IMR-90 (cell line): Measurements from ENCODE around the gene IL23R. TPM values are rescaled to one million over a fixed set of nuclear protein-coding genes. Genes with fewer than 3 reads are reported as not detected.

Experiments
- ATAC-seq: fragments of 200-7000 bp; cut with Tn5 transposase; 2 replicates; pipeline ENCODE4 v1.9.1; 2020; ENCODE audit warnings: low read depth, mild to moderate bottlenecking, moderate library complexity
- BruUV-seq: library from RNA; stranded (reverse); fragments of 400-500 nt; replicated peaks from 2 replicates; lab custom pipeline; 2021; lab: Mats Ljungman, UMichigan
- CTCF ChIA-PET: fragments of 300-600 bp; formaldehyde crosslinking; extraction: SDS; loops from one replicate; lab custom pipeline; 2021; ENCODE audit warnings: antibody characterized with exemption; lab: Yijun Ruan, JAX
- POLR2A ChIA-PET: fragments of 300-600 bp; sonication (Branson Sonifier 250); formaldehyde crosslinking; loops from one replicate; lab custom pipeline; 2022; ENCODE audit warnings: antibody characterized with exemption; ENCODE audit not compliant: unreplicated experiment; lab: Charles Lee
- DNase-seq: peaks from one replicate; pipeline ENCODE4 v3.0.0; 2013
- H2AFZ ChIP-seq: replicated peaks from 2 replicates; pipeline ENCODE3; 2013; ENCODE audit warnings: low read length, mild to moderate bottlenecking; ENCODE audit not compliant: poor library complexity
- H2AK5ac ChIP-seq: 2 replicates; pipeline ENCODE4 v1.6.1; 2013; ENCODE audit warnings: low read depth, low read length, inconsistent platforms
- H2AK9ac ChIP-seq: replicated peaks from 2 replicates; pipeline ENCODE3; 2013; ENCODE audit warnings: mild to moderate bottlenecking, low read depth, low read length, moderate library complexity; ENCODE audit not compliant: poor library complexity
- H2BK120ac ChIP-seq: 2 replicates; pipeline ENCODE4 v1.6.1; 2013; ENCODE audit warnings: low read depth, low read length, inconsistent platforms
- H2BK15ac ChIP-seq: 3 replicates; pipeline ENCODE4 v1.6.1; 2013; ENCODE audit warnings: low read depth, low read length, inconsistent platforms
- H2BK20ac ChIP-seq: 2 replicates; pipeline ENCODE4 v1.6.1; 2013; ENCODE audit warnings: low read depth, mild to moderate bottlenecking, inconsistent platforms, low read length, moderate library complexity
- H2BK5ac ChIP-seq: 2 replicates; pipeline ENCODE4 v1.6.1; 2013; ENCODE audit warnings: mild to moderate bottlenecking, low read depth, low read length, inconsistent platforms; ENCODE audit not compliant: poor library complexity, severe bottlenecking
- H3K14ac ChIP-seq: replicated peaks from 2 replicates; pipeline ENCODE4 v1.6.1; 2013; ENCODE audit warnings: low read depth, low read length, inconsistent platforms
- H3K18ac ChIP-seq: 2 replicates; pipeline ENCODE4 v1.6.1; 2013; ENCODE audit warnings: low read depth, low read length, control low read depth
- H3K23ac ChIP-seq: 2 replicates; pipeline ENCODE4 v1.6.1; 2013; ENCODE audit warnings: low read depth, low read length, inconsistent platforms
- H3K27ac ChIP-seq: 2 replicates; pipeline ENCODE4 v1.5.1; 2013; ENCODE audit warnings: mild to moderate bottlenecking, control low read depth, low read length; ENCODE audit not compliant: insufficient read depth
- H3K27me3 ChIP-seq: 2 replicates; pipeline ENCODE4 v1.6.1; 2013; ENCODE audit warnings: low read length; ENCODE audit not compliant: control insufficient read depth, insufficient read depth
- H3K36me3 ChIP-seq: 2 replicates; pipeline ENCODE4 v1.6.1; 2013; ENCODE audit warnings: low read length, mixed read lengths; ENCODE audit not compliant: control insufficient read depth, insufficient read depth
- H3K4ac ChIP-seq: 2 replicates; pipeline ENCODE4 v1.6.1; 2013; ENCODE audit warnings: low read depth, low read length, inconsistent platforms
- H3K4me1 ChIP-seq: 2 replicates; pipeline ENCODE4 v1.6.1; 2013; ENCODE audit warnings: low read length, mixed read lengths; ENCODE audit not compliant: control insufficient read depth, insufficient read depth
- H3K4me2 ChIP-seq: 2 replicates; pipeline ENCODE4 v1.6.1; 2013; ENCODE audit warnings: low read depth, mild to moderate bottlenecking, control low read depth, low read length, moderate library complexity
- H3K4me3 ChIP-seq: 2 replicates; pipeline ENCODE4 v1.5.1; 2013; ENCODE audit warnings: low read depth, mild to moderate bottlenecking, control low read depth, low read length, moderate library complexity; ENCODE audit not compliant: insufficient read depth
- H3K56ac ChIP-seq: 2 replicates; pipeline ENCODE4 v1.6.1; 2013; ENCODE audit warnings: low read length, inconsistent platforms; ENCODE audit not compliant: insufficient read depth; ENCODE audit errors: extremely low read depth
- H3K79me1 ChIP-seq, 2 experiments: 2 replicates each; pipeline ENCODE4 v1.6.1; 2013; ENCODE audit warnings: low read length in 2 of 2, inconsistent platforms in 1 of 2, low read depth in 1 of 2
- H3K9ac ChIP-seq: 2 replicates; pipeline ENCODE4 v1.6.1; 2013; ENCODE audit warnings: low read depth, low read length, control low read depth
- H3K9me1 ChIP-seq: 2 replicates; pipeline ENCODE4 v1.6.1; 2013; ENCODE audit warnings: low read length, inconsistent platforms; ENCODE audit not compliant: insufficient read depth
- H3K9me3 ChIP-seq: 2 replicates; pipeline ENCODE4 v1.6.1; 2013; ENCODE audit warnings: low read length; ENCODE audit not compliant: control insufficient read depth, insufficient read depth
- H4K20me1 ChIP-seq: 2 replicates; pipeline ENCODE4 v1.6.1; 2013; ENCODE audit warnings: low read length, inconsistent platforms; ENCODE audit not compliant: insufficient read depth
- H4K5ac ChIP-seq: 2 replicates; pipeline ENCODE4 v1.6.1; 2013; ENCODE audit warnings: mild to moderate bottlenecking, low read depth, low read length, control low read depth
- H4K8ac ChIP-seq, 2 experiments: 2 replicates each; pipeline ENCODE4 v1.6.1; 2013; ENCODE audit warnings: low read depth in 2 of 2, low read length in 2 of 2, control low read depth in 1 of 2, inconsistent platforms in 1 of 2
- H4K91ac ChIP-seq: 2 replicates; pipeline ENCODE4 v1.6.1; 2013; ENCODE audit warnings: low read depth, low read length, inconsistent platforms; ENCODE audit not compliant: insufficient read depth
- BHLHE40 ChIP-seq: fragments of 150-350 bp; IDR thresholded peaks from 2 replicates; pipeline ENCODE4 v1.6.1; 2016; ENCODE audit warnings: mild to moderate bottlenecking, low read depth, low read length
- CEBPB ChIP-seq: IDR thresholded peaks from 2 replicates; pipeline ENCODE4 v1.6.1; 2012; ENCODE audit warnings: low read depth, low read length, improper control_type of control experiment
- CTCF ChIP-seq: conservative IDR thresholded peaks from 2 replicates; pipeline ENCODE4 v1.5.1; 2012; ENCODE audit warnings: mild to moderate bottlenecking, low read depth, low read length, improper control_type of control experiment
- ELK1 ChIP-seq: fragments of 150-350 bp; IDR thresholded peaks from 2 replicates; pipeline ENCODE4 v1.6.1; 2016; ENCODE audit warnings: low read depth, mild to moderate bottlenecking, low read length, moderate library complexity, borderline replicate concordance
- FOS ChIP-seq: fragments of 150-350 bp; IDR thresholded peaks from 2 replicates; pipeline ENCODE4 v1.6.1; 2016; ENCODE audit warnings: low read depth, low read length
- MAFK ChIP-seq: IDR thresholded peaks from 2 replicates; pipeline ENCODE4 v1.6.1; 2012; ENCODE audit warnings: low read depth, low read length, improper control_type of control experiment
- MAZ ChIP-seq: IDR thresholded peaks from 2 replicates; pipeline ENCODE4 v1.6.1; 2012; ENCODE audit warnings: low read depth, mild to moderate bottlenecking, low read length, improper control_type of control experiment, moderate library complexity, borderline replicate concordance
- MXI1 ChIP-seq: IDR thresholded peaks from 2 replicates; pipeline ENCODE4 v1.6.1; 2012; ENCODE audit warnings: low read depth, mild to moderate bottlenecking, low read length, moderate library complexity, borderline replicate concordance
- NFE2L2 ChIP-seq: fragments of 150-350 bp; IDR thresholded peaks from 2 replicates; pipeline ENCODE4 v1.6.1; 2016; ENCODE audit warnings: low read depth, mild to moderate bottlenecking, low read length
- POLR2A ChIP-seq: IDR thresholded peaks from 2 replicates; pipeline ENCODE4 v1.6.1; 2012; ENCODE audit warnings: mild to moderate bottlenecking, low read depth, low read length
- RAD21 ChIP-seq: IDR thresholded peaks from 2 replicates; pipeline ENCODE4 v1.6.1; 2012; ENCODE audit warnings: low read length, improper control_type of control experiment
- RCOR1 ChIP-seq: IDR thresholded peaks from 2 replicates; pipeline ENCODE4 v1.6.1; 2012; ENCODE audit warnings: mild to moderate bottlenecking, low read length, improper control_type of control experiment; ENCODE audit not compliant: insufficient replicate concordance
- SMC3 ChIP-seq: fragments of 150-350 bp; IDR thresholded peaks from 2 replicates; pipeline ENCODE4 v1.6.1; 2016; ENCODE audit warnings: low read depth, mild to moderate bottlenecking, antibody characterized with exemption, low read length, moderate library complexity
- WGBS, 2 experiments: methylation state at CpG; one replicate each; pipeline versions ENCODE4 v1.1.5 to v1.1.7; 2013; ENCODE audit warnings: missing lambda C conversion rate in 2 of 2; ENCODE audit not compliant: insufficient read length in 1 of 2; ENCODE audit errors: extremely low coverage in 2 of 2; 5-methylcytosine and 5-hydroxymethylcytosine counted together
- dilution Hi-C: fragments of 300-500 bp; cut with HindIII; formaldehyde crosslinking; loops from one replicate; pipeline ENCODE4 v1.14.3; 2018; ENCODE audit warnings: low sequenced_read_pairs; ENCODE audit not compliant: unreplicated experiment
- in situ Hi-C: fragments of 300-500 bp; cut with MboI; formaldehyde crosslinking; loops from 3 replicates; pipeline ENCODE4 v1.14.3; 2019; ENCODE audit warnings: low sequenced_read_pairs, inconsistent platforms, mixed read lengths
- intact Hi-C: fragments of 100-400 bp; cut with micrococcal nuclease; formaldehyde crosslinking; loops from 2 replicates; pipeline ENCODE4 v1.10.0; 2022
- polyA plus RNA-seq, 3 experiments: library from polyadenylated mRNA; depleted of rRNA; stranded (reverse); fragments of >200 nt; gene quantifications; 2 replicates each; pipeline ENCODE4 v1.2.3, GENCODE V29; 2012; ENCODE audit warnings: low replicate concordance in 1 of 3
- total RNA-seq: library from RNA; depleted of rRNA; stranded (reverse); fragments of >200 nt; gene quantifications from 2 replicates; pipeline ENCODE4 v1.2.3, GENCODE V29; 2012
- TF ChIP-seq, protein P1 (sequence below): fragments of 150-350 bp; IDR thresholded peaks from 2 replicates; pipeline ENCODE4 v1.6.1; 2017; ENCODE audit warnings: mild to moderate bottlenecking, antibody characterized with exemption, low read length, low read depth

IL23R gene
- total and polyA plus RNA-seq, 2 of the 4 experiments (the other 2 are of a cell fraction) = not detected

DNA sequence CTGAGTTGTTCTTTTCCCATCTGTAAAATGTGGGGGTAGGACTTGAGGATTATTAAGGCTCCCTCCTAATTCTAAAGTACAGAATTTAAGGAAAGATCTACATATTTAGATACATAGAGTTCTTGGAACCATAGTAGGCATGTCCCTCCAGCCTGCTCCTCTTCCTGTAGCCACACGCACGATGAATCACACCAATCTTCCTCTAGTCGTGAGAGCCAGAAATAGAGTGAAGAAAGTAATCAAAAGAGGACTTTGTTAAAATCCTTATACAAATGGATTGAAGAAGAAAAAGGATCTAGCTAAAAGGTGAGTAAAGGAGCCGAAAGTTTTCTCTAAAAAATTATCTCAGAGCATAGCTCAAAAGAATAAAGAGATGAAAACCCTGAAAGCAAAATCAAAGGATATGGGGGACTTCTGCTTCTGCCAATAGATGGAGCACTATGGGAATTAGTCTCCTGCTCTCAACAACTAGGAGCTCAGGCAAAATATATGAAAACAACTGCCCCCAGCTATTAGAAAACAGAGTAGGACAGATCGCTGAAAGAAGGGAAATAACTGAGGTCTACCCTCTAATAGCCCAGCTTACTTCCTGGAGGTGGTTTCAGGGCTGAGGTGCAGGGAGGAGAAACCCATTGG is 40.0 kb upstream of the IL23R start:
- Histone ChIP-seq H3K36me3 (no peaks in the 10 kb centered on the region), H3K27ac (no peak overlapping the region), H4K20me1 (no peaks in the 10 kb centered on the region), H3K9me1 (no peaks in the 10 kb centered on the region), H3K79me1 (no peaks in the 10 kb centered on the region), H3K4ac (no peak overlapping the region), H3K14ac (no peak overlapping the region), H2AFZ (no peak overlapping the region), H3K23ac (no peak overlapping the region), H2BK5ac (no peak overlapping the region), H3K9ac (no peak overlapping the region), H4K5ac (no peak overlapping the region), H4K91ac (no peak overlapping the region), H2AK9ac (no peak overlapping the region), H3K4me3 (no peak overlapping the region), H2BK20ac (no peak overlapping the region), H4K8ac (no peak overlapping the region), H3K4me1 (no peaks in the 10 kb centered on the region), H2BK15ac (no peak overlapping the region), H3K18ac (peak overlapping the region; percentile 45; the same call in 1 of the 2 replicates), H3K56ac (no peak overlapping the region), H2BK120ac (no peak overlapping the region), H3K4me2 (no peak overlapping the region), H3K27me3 (no peaks in the 10 kb centered on the region), H3K9me3 (no peaks in the 10 kb centered on the region), H2AK5ac (no peak overlapping the region)
- BruUV-seq = no TSS peak
- TF ChIP-seq POLR2A (no peak), MAZ (no peak), NFE2L2 (no peak), MXI1 (no peak), ELK1 (no peak), FOS (no peak), CTCF (no peak), BHLHE40 (no peak), CEBPB (no peak), RCOR1 (no peak), SMC3 (no peak), RAD21 (no peak), MAFK (no peak)
- TF ChIP-seq, protein P1, sequence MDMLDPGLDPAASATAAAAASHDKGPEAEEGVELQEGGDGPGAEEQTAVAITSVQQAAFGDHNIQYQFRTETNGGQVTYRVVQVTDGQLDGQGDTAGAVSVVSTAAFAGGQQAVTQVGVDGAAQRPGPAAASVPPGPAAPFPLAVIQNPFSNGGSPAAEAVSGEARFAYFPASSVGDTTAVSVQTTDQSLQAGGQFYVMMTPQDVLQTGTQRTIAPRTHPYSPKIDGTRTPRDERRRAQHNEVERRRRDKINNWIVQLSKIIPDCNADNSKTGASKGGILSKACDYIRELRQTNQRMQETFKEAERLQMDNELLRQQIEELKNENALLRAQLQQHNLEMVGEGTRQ = no peak
- no CpG with 5 or more reads among the region's 5 CpGs for WGBS, 2 experiments
- in situ Hi-C loops = no loop called here
- CTCF ChIA-PET = interaction anchor here (1.0 to 1.1 kb wide), 2 partner anchors 15 to 85 kb away, joined by 3 read pairs; no protein-coding TSS in a partner anchor
- dilution Hi-C loops = no loop called here
- POLR2A ChIA-PET = interaction anchor here (0.5 kb wide), 1 partner anchor 349 kb away, joined by 3 read pairs; no protein-coding TSS in a partner anchor
- DNase-seq = peak; percentile 13
- no peak for ATAC-seq
- intact Hi-C loops = no loop called here
